MV-4-11 (cell line): Measurements from ENCODE around the gene NOS3.
A peak's percentile ranks its signal among the peaks of the same experiment; 100 is the strongest.

Experiments
- DNase-seq: peaks from one replicate; lab custom pipeline; 2025; lab: John Stamatoyannopoulos, UW

NOS3 gene

DNA sequence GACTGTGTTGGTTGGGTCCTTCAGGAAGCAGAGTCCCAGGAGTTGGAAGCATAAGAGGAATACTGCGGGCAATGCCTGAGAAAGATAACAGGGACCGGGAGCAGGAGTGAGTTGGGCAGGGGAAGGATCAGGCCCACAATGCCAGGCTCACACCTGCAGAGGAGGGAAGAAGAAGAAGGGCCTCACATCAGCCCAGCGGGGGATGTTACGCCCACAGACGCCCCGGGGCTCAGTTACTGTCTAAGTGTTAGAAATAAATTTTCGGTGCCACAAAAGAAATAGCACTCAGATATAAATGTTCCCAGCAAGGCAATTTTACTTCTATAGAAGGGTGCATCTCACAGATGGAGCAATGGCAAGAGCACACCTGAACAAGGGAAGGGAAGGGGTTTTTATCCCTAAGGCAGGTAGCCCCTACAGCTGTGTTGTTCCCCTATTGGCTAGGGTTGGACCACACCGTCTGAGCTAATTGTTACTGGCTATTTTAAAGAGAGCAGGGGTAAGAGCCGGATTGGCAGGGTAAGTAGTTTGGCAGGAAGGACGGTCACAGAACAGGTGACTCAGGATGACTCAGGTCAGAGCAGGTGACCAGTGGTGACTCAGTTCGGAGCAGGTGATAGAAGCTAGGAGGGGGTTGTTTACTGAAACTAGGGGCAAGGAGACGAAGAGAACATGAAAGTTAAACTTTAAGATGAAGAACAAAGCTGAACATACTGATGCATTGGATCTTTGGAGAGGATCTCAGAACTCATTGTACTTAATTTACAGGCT, at the start of gene NOS3:
TSS of gene NOS3 (plus strand) at position 602 of the 771 bp plus-strand sequence. CDS start 2,787 bp downstream, outside the sequence.
- DNase-seq: no peak

DNA sequence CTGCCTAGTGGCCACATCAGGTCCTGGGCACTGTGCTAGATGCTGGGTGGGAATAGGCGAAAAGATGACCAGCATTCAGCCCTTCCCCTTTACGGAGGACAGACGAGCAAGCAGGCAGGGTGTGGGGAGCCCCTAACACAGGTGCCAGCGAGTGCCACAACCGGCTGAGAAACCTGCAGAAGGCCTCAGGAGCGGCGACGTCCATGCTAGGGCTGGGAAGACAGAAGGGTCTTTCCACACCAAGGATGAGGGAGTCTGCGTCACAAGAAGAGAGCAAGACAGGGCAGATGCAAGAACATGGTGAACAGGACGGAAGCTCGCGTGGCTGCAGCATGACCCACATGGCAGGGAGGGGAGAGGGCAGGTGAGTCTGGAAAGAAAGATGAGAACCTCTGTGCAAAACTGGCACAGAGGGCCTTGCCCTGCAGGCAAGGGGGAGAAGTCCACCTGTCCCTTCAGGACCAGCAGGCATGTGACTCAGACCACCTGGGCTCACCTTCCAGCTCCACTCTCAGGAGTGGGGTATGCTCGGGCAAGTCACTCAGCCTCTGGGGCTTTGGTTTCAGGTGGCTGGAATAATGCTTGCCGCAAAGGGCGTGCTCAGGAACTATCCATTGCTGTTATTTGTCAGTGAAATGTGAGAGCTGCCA, 49.3 kb upstream of the NOS3 start:
- no peak for DNase-seq

GRCh38 chr7:150942001-150942590, 48.7 kb upstream of the NOS3 start:
- peak; percentile 24 for DNase-seq

- DNase-seq: no peak
These were observed 48.0 kb upstream of the NOS3 start for GRCh38 chr7:150942591-150943452.

- no peak for DNase-seq
These were observed 47.4 kb upstream of the NOS3 start for GRCh38 chr7:150943453-150943814.

- peak; percentile 9 for DNase-seq
These were observed 46.5 kb upstream of the NOS3 start for GRCh38 chr7:150944066-150945042.

GRCh38 chr7:150945171-150945852, 45.5 kb upstream of the NOS3 start:
- no peak for DNase-seq

GRCh38 chr7:150945853-150946420, 44.9 kb upstream of the NOS3 start:
- no peak for DNase-seq

- DNase-seq: no peak
These were observed 44.2 kb upstream of the NOS3 start for GRCh38 chr7:150946421-150947240.

- no peak for DNase-seq
These were observed 43.5 kb upstream of the NOS3 start for GRCh38 chr7:150947241-150947745.

DNA sequence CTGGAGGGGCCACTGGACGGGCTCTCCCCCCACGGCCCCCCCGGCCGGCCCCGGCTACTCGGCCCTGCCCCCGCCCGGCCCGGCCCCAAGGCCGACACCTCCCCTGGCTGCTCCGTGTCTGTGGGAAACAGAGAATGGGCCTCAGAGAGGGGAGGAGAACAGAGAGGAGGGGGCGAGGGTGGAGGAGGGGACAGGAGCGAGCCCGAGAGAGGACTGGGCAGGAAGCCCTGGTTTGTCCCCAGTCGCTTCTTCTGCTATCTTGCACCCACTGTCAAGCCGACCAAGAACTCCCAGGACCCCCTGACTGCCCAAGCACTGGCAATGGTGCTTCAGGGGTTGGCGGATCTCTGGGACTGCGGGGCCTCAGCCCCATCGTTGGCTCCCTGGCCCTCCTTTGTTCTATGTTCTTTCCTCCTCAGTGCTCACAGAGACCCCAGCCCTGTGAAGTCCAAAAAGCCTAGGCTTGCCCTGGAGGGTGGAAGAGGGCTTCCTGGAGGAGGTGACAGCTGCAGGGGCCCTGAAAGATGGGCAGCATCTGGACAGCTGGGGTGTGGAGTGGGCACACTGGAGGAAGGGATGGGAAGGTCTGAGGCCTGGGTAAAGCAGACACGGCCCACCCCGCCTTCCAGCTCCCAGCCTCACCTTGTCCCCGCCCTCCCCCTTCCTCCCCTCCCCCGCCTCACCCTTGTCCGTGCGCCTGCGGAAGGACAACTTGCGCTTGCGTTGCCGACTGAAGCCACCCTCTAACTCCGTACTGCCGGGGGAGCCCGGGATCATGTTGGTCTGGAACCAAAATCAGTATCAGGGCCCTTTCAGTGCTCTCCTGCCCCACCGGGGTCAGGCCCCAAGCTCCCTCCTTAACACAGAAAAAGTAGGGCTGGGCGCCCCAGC, 42.8 kb upstream of the NOS3 start:
- DNase-seq: no peak

DNA sequence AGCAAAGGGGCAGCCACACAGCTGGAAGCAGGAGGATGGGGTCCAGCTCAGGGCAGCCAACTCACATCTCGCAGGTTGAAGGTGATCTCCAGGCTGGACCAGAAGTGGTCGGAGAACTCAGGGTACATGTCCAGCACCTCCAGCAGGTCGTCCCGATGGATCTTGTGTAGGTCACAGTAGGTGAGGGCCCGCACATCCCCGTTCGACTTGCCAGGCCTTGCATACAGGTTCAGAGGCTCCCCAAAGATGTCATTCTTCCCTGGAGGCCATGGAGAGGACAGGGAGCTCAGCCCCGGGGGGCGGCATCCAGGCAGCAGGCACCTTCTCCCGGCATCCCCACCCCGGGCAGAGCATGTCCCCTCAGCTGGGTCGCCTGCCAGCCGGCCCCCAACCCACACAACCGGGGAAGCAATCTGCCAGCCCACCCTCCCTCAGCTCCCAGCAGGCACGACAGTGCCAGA, 42.0 kb upstream of the NOS3 start:
- no peak for DNase-seq

DNA sequence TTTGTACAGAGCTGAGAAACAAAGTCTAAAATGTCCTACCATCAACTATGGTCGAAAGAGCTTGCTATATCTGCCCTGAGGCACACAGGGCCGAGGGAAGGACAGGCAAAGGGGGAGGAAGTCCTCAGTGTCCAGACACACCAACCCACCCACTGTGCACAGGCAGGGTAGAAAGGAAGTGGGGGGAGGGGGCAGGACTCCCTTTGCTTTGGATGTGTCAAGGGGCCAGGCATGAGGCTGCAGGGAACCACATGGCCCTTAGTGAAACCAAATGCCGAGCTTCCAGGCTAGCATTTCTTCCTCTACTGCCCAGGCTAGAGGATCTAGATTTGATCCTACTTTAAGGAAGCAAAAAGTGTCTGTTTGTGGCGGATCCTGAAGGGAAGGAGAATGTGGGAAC, 41.3 kb upstream of the NOS3 start:
- DNase-seq: no peak

GRCh38 chr7:150949971-150950491, 40.8 kb upstream of the NOS3 start:
- DNase-seq: no peak

DNA sequence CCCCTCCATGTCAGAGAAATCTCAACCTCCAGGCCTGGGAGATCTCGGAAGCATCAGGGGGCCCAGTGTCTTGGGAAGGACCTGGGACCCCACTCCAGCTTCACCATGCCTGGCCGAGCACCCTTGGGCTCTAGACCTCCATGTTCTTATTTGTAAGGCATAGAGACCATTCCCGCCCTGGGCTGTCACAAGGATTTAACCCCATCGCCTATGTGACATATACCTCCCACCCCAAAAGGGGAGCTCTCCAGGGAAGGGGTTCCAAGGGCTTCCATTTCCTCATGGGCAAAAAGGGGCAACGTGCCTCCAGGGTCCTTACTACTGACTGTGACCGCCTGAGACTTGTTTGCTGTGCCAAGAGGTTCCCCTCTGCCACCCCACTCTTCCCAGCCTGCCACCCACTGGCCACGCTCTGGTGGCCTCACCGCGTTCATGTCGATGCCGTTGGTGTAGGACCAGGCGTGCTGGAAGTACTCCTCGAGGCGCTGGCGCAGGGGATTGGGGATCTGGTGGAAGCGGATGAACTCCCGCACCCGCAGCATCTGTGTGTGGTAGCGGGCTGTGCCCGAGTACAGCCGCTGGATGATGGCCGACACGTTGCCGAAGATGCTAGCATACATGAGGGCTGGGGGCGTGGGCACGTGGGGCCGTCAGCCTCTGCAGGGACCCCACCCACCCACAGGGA, 40.2 kb upstream of the NOS3 start:
- DNase-seq: no peak

- DNase-seq: no peak
These were observed 39.7 kb upstream of the NOS3 start for GRCh38 chr7:150951181-150951520.

DNA sequence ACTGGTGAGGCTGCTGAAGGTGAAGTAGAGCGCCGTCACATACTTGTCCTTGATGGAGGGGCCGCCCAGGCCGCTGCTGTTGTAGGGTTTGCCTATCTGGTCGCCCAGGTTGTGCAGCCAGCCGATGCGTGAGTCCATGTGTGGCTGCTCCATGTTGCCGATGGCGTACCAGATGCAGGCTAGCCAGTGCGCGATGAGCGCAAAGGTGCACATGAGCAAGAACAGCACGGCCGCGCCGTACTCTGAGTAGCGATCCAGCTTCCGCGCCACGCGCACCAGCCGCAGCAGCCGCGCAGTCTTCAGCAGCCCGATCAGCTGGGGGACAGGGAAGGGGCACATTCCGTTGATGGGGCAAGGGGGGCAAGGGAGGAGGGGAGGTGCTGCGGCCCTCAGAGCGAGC, 39.3 kb upstream of the NOS3 start:
- no peak for DNase-seq
